Hepatocyte (in vitro differentiated cells): ENCODE data around the gene PRM2. TPM values are rescaled to one million over a fixed set of nuclear protein-coding genes. Genes with fewer than 3 reads are reported as not detected.

ENCODE experiments used
- DNase-seq: peaks from one replicate; pipeline ENCODE4 v3.0.0-alpha.2; 2016; ENCODE audit warnings: low spot score
- H2AFZ ChIP-seq: fragments of 200-600 bp; sonication (generic); 2 replicates; pipeline ENCODE4 v1.6.0; 2016; ENCODE audit warnings: antibody characterized with exemption, mild to moderate bottlenecking
- H3K27ac ChIP-seq: fragments of 200-600 bp; sonication (generic); 2 replicates; pipeline ENCODE4 v1.5.1; 2016; ENCODE audit warnings: mild to moderate bottlenecking
- H3K27me3 ChIP-seq: fragments of 200-600 bp; sonication (generic); 2 replicates; pipeline ENCODE4 v1.6.1; 2016
- H3K36me3 ChIP-seq: fragments of 200-600 bp; sonication (generic); replicated peaks from 2 replicates; pipeline ENCODE4 v1.5.1; 2016; ENCODE audit warnings: low read depth; ENCODE audit not compliant: insufficient read depth
- H3K4me1 ChIP-seq: fragments of 200-600 bp; sonication (generic); 2 replicates; pipeline ENCODE4 v1.5.1; 2016; ENCODE audit warnings: mild to moderate bottlenecking, moderate library complexity; ENCODE audit not compliant: insufficient read depth
- H3K4me2 ChIP-seq: fragments of 200-600 bp; sonication (generic); 2 replicates; pipeline ENCODE4 v1.6.0; 2016
- H3K4me3 ChIP-seq: fragments of 200-600 bp; sonication (generic); 2 replicates; pipeline ENCODE4 v1.5.1; 2016; ENCODE audit warnings: mild to moderate bottlenecking
- H3K79me2 ChIP-seq: fragments of 200-600 bp; sonication (generic); 2 replicates; pipeline ENCODE4 v1.6.0; 2017; ENCODE audit warnings: mild to moderate bottlenecking
- H3K9me2 ChIP-seq: fragments of 200-600 bp; sonication (generic); replicated peaks from 2 replicates; pipeline ENCODE4 v1.6.0; 2017; ENCODE audit warnings: mild to moderate bottlenecking; ENCODE audit not compliant: insufficient read depth
- H3K9me3 ChIP-seq: fragments of 200-600 bp; sonication (generic); 2 replicates; pipeline ENCODE4 v1.5.1; 2016; ENCODE audit warnings: low read depth, mild to moderate bottlenecking
- H4K20me1 ChIP-seq: fragments of 200-600 bp; sonication (generic); 2 replicates; pipeline ENCODE4 v1.6.0; 2016; ENCODE audit warnings: mild to moderate bottlenecking; ENCODE audit not compliant: insufficient read depth, poor library complexity, severe bottlenecking
- CTCF ChIP-seq: fragments of 200-600 bp; sonication (generic); IDR thresholded peaks from 2 replicates; pipeline ENCODE4 v1.5.1; 2016; ENCODE audit warnings: antibody characterized with exemption, mild to moderate bottlenecking; ENCODE audit not compliant: poor library complexity
- EZH2 ChIP-seq: fragments of 200-600 bp; sonication (generic); IDR thresholded peaks from 2 replicates; pipeline ENCODE4 v1.6.1; 2016; ENCODE audit warnings: antibody characterized with exemption, mild to moderate bottlenecking, borderline replicate concordance
- EZH2phosphoT487 ChIP-seq: fragments of 200-600 bp; sonication (generic); IDR thresholded peaks from one replicate; pipeline ENCODE4 v1.6.1; 2018; ENCODE audit warnings: antibody characterized with exemption, mild to moderate bottlenecking, low read depth, moderate library complexity; ENCODE audit not compliant: unreplicated experiment, severe bottlenecking
- WGBS: methylation state at CpG from one replicate; pipeline ENCODE4 v1.1.6; 2016; ENCODE audit warnings: low lambda C conversion rate; ENCODE audit errors: missing lambda C conversion rate; 5-methylcytosine and 5-hydroxymethylcytosine counted together
- microRNA-seq: library from miRNA; unstranded; fragments of <30 nt; microRNA quantifications from one replicate; pipeline ENCODE4, GENCODE V29; 2017
- polyA plus RNA-seq: library from polyadenylated mRNA; unstranded; fragments of >200 nt; fragmentation: Nextera tagmentation; extraction: Ambion mirVana; gene quantifications from 2 replicates; pipeline ENCODE4 v1.2.1, GENCODE V29; 2016
- small RNA-seq: library from RNA; depleted of rRNA; stranded (forward); fragments of <200 nt; gene quantifications from one replicate; pipeline ENCODE3, GENCODE V24; 2014
- total RNA-seq: library from RNA; depleted of rRNA; stranded (reverse); fragments of >200 nt; gene quantifications from 2 replicates; pipeline ENCODE4 v1.2.3, GENCODE V29; 2014

PRM2 gene
- total and polyA plus RNA-seq, 2 experiments from 2014 or later, result not detected

- H3K9me2 ChIP-seq, result no peaks in the 10 kb centered on the region
- no peaks in the 10 kb centered on the region for H3K9me3 ChIP-seq
- no peaks in the 10 kb centered on the region for H3K27me3 ChIP-seq
- no peaks in the 10 kb centered on the region for H3K79me2 ChIP-seq
- no peak overlapping the region for H3K4me3 ChIP-seq
- WGBS, result 87% methylated on average over 18 of the region's 18 CpGs
- H3K27ac ChIP-seq, result no peak overlapping the region
- no peak overlapping the region for H2AFZ ChIP-seq
- DNase-seq, result no peak
- H4K20me1 ChIP-seq, result no peaks in the 10 kb centered on the region
- no peak overlapping the region for H3K4me2 ChIP-seq
- H3K4me1 ChIP-seq, result no peaks in the 10 kb centered on the region
- TF ChIP-seq EZH2phosphoT487 (no peak), CTCF (no peak), EZH2 (no peak)
- no peaks in the 10 kb centered on the region for H3K36me3 ChIP-seq
These were observed 50.4 kb downstream of the PRM2 start for GRCh38 chr16:11225677-11226549.

Small RNA genes lying within 50 kb of the gene (microRNA-seq; reads per million reads assigned to microRNA genes)
- gene MIR548H2, result not detected

Small RNA genes lying within 50 kb of the gene (small RNA-seq; reads per million reads assigned to genes)
- gene MIR548H2, result not detected
- gene RF00019, result not detected
- gene RF00554, result not detected

Other genes with a start within 250 kb of the PRM2 start
- gene SOCS1, start 20.3 kb downstream of the PRM2 start, total RNA-seq, result 9.0 and 13.1 TPM in 2 replicates
- gene SOCS1, start 20.3 kb downstream of the PRM2 start, polyA plus RNA-seq, result 18.6 and 33.5 TPM in 2 replicates
- gene TNP2, start 7.2 kb downstream of the PRM2 start, total RNA-seq, result not detected in 2 replicates
- not detected in 2 replicates for gene TNP2, start 7.2 kb downstream of the PRM2 start, polyA plus RNA-seq
- not detected in 2 replicates for gene PRM3, start 2.9 kb downstream of the PRM2 start, total RNA-seq
- not detected in 2 replicates for gene PRM3, start 2.9 kb downstream of the PRM2 start, polyA plus RNA-seq
- not detected in 2 replicates for gene PRM1, start 4.8 kb upstream of the PRM2 start, total RNA-seq
- not detected in 2 replicates for gene PRM1, start 4.8 kb upstream of the PRM2 start, polyA plus RNA-seq
- 6.7 and 9.8 TPM in 2 replicates for gene RMI2, start 69.0 kb upstream of the PRM2 start, total RNA-seq
- 11.4 and 16.1 TPM in 2 replicates for gene RMI2, start 69.0 kb upstream of the PRM2 start, polyA plus RNA-seq